GM21515 (cell line): Measurements from ENCODE around the gene FRAS1.
"Not testable (repeated sequence)": the region's sequence is repeated elsewhere in the genome, so short reads cannot be mapped to it uniquely, and the experiment has no call there.

Source experiments
- ATAC-seq: cut with Tn5 transposase; IDR thresholded peaks from one replicate; pipeline ENCODE4 v1.9.1; 2021; ENCODE audit not compliant: unreplicated experiment

Gene FRAS1

GRCh38 chr4:78207951-78208350, 150.8 kb downstream of the FRAS1 start:
- ATAC-seq, result no peak

GRCh38 chr4:78208896-78209295, 151.8 kb downstream of the FRAS1 start:
- ATAC-seq, result not testable (repeated sequence)

- no peak for ATAC-seq
Measured at GRCh38 chr4:78210694-78211410, 153.7 kb downstream of the FRAS1 start.

DNA sequence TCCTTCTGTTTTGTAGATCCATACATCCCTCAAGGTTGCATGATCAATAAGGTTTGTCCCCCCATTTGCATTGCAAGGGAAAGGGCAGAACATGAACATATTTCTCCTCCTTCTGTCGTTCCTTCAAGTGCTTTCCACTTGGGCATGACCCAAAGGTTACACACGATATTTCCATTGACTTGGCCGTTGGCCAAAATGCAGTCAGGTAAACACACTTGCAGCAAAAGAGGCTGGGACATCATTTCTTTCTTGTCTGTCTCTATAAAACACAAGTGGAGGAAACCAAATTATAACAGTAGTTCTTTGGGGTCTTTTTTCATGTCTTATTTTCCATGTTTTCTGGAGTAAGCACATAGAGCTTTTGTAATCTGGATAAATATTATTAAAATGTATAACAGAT, 156.1 kb downstream of the FRAS1 start:
- ATAC-seq, result no peak

GRCh38 chr4:78214078-78214477, 157.0 kb downstream of the FRAS1 start:
- ATAC-seq, result no peak

DNA sequence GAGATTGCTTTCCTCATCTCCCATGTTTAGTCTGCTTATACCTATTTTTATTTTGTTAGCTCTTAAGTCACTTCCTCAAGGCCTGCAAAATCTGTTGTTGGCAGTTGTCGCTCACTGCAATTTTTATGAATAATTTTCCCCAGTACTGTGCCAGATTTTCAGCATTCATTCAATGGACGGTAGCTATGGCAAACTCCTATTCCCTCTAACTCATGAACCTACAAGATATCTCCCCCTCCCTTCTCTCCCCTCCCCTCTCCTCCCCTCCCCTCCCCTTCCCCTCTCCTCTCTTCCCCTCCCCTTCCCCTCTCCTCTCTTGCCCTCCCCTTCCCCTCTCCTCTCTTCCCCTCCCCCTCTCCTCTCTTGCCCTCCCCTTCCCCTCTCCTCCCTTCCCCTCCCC, 160.4 kb downstream of the FRAS1 start:
- ATAC-seq, result no peak

GRCh38 chr4:78218260-78218659, 161.1 kb downstream of the FRAS1 start:
- no peak for ATAC-seq

- ATAC-seq, result no peak
Measured at GRCh38 chr4:78219825-78220224, 162.7 kb downstream of the FRAS1 start.

DNA sequence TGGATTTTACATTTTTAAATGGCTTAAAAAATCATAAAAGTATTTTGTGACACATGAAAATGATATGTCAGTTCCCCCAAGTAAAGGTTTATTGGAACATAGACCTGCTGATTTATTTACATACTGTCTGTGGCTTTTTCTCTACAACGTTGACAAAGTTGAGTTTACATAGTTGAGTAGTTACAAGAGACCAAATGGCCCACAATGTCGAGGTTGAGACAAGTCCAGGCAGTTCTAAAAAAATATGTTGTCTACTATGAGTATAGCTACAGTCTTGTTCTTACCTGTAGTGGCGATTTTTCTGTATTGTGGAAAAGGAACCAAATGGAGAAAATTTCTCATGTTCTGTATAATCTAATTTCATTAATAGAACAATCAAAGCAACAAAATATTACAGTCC, 163.2 kb downstream of the FRAS1 start:
- ATAC-seq, result no peak

DNA sequence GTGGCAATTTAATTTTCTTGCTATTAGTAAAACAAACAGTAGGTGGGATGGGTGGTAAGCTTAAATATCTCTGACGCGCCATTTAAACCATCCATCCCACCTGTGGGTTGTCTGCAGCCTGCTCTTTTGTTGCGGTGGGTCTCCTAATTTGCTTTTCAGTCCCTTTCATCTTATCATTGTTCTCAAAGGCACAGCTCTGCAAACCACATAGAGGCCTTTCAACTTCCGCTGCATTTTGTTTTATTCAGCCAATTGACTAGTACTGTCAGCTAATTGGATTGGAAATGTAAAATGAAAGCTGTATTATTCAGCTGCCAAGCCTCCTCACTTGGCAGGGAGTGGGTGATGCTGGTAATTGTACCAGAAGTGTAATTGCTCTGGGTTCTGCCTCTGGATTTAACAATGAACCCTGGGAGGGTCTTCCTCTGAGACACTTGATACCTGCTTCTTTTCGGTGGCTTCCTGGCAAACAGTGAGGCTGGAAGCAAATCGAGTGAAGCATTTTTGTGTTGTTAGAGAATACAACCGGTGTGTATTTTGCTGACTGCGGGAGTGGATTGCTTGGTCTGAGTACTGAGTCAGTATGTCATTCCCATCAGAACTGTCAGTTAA, 165.6 kb downstream of the FRAS1 start:
- no peak for ATAC-seq

GRCh38 chr4:78225236-78225635, 168.1 kb downstream of the FRAS1 start:
- ATAC-seq, result no peak

- no peak for ATAC-seq
Measured at GRCh38 chr4:78226279-78226678, 169.2 kb downstream of the FRAS1 start.

GRCh38 chr4:78227411-78228057, 170.4 kb downstream of the FRAS1 start:
- no peak for ATAC-seq

GRCh38 chr4:78235800-78236199, 178.7 kb downstream of the FRAS1 start:
- no peak for ATAC-seq

DNA sequence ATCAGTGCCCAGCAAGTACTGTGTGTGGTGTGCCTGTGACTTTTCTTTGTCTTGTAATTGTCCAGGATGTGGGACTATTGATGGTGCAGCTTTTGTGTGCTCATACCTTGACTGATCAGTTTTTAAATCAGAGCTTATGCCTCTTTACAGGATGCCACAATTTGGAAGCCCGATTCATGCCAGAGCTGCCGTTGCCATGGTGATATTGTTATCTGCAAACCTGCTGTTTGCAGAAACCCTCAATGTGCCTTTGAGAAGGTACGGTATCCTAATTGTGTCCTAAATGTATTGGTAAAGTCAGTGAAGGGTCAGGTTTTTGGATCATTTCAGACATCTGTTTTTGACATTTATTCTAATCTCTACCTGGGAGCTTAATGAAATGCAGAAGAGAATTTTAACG, 180.2 kb downstream of the FRAS1 start:
- ATAC-seq, result no peak

DNA sequence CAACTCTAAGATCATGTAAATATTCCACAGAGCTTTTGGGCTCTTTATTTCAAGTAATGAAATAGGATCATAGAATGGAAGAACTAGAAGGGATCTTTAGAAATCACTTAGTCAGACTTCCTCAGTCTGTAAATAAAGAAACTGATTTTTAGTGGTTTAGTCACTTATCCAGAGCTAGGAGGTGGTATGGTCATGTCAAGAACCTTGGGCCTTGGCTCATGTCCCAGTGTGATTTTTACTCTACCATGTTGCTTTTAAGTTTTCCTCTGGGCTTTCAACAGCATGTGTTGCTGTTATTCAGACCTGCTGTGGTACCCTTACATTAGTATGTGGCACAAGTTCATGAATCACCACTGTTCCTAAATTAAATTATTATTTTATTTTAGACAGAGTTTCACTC, 184.9 kb downstream of the FRAS1 start:
- no peak for ATAC-seq

DNA sequence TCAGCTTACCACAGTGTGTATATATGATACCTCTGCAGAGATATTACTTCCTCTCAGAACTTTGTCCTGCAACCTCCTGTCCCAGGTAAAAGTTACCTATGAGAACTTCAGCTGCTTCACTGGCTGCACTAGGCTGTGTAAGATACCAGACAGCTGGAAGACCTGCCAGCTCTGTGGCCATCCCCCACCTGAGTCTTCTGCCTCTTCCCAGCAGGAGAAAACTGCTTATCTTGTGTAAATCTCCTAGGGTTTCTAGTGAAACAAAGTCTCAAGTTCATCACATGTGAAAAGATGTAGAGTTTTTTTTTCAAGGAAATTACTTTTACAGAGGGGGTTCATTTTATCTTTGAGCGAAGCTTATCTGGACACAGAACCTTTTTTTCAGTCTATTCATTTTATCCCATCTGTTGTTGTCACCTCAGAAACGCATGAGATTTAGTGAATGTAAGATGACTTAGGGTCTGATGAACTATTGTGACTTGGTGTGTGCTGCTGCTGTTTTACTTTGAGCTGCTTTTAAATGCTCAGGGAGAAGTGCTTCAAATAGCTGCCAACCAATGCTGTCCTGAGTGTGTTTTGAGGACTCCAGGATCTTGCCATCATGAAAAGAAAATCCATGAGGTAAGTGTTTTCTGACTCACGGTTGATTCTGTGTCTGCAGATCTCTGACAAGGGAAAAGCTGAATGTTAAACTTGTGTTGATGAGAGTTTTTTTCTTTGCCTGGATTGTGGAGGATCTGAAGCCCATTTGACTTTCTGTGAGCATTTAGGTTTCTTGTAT, 187.8 kb downstream of the FRAS1 start:
- no peak for ATAC-seq

DNA sequence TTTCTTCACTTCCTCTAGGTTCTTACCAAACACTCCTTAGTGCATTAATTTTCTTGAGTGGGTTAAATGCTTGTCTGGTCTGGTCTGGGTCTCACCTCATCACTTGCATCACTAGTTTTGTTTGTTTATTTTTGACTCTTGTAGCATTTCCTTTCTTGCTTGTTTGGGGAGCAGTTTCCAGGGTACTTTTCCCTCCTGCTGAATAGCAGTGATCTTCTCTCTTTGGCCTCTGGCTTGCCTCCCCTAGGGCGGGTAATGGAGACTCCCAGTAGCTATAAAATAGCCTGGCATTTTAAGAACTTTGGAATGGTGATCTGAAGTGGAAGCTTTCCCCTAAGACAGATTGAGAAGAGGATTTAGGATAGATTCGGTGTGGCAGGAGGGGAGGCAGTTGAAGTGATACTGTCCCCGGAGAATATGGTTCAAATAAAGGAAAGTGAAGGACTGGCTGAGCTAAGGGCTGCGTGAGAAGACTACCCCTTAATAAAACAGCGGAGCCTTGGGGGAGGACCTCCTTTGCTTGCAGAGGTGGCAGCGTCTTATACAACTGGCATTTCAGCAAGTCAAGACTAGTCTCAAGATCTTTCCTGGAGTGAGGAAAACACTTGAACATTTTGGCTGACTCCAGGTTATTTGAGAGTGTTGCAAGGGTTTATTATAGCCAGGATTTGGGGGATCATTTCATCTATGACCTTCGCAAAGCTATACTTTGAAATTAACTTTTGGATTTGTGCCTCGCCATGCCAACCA, 190.6 kb downstream of the FRAS1 start:
- no peak for ATAC-seq

DNA sequence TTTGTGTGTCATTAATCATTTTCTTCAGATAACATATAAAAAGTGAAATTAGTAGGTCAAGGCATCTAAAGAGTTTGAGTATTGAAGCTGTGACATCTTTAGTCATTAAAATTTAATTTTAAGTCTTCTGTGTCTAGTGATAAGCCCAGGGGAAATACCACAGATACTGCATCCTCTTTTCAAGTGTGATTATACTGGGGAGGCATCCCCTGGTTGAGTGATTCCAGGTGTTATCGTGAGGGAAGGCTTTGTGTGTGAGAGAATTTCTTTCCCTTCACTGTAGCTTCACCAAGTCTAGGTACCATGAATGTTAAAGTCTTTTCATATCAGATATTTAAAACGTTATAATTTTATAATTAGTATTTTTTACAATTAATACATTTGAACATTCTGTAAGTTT, 193.4 kb downstream of the FRAS1 start:
- ATAC-seq, result no peak

DNA sequence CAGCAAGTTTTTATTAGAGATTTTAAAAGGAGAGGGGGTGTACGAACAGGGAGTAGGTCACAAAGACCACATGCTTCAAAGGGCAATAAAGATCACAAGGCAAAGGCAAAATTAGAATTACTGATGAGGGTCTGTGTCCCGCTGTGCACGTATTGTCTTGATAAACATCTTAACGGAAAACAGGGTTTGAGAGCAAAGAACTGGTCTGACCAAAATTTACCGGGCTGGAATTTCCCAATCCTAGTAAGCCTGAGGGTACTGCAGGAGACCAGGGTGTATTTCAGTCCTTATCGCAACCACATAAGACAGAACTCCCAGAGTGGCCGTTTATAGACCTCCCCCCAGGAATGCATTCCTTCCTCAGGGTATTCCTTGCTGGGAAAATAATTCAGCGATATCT, 195.7 kb downstream of the FRAS1 start:
- not testable (repeated sequence) for ATAC-seq

DNA sequence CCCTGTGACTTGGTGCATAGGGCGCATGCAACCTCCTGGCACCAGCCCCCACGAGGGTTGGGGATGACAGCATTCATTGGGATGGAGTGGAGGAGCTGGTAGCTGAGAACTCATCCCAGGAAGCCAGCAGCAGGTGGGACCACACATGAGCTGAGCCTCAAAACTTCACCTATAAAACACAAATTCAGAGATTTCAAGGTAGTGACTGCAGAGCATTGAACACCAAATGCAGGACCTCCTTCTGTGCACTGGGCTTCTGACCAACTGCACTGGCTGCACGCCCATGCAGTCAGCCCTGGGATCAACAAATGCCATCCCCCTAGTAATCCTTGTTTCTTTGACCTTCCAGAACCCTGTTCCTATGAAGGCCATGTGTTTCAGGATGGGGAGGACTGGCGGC, 197.8 kb downstream of the FRAS1 start:
- no peak for ATAC-seq
